Activated effector memory CD4-positive, alpha-beta T cell treated with anti-CD3 and anti-CD28 coated beads, Interleukin-2, amount 50 U/mL, for 16 hours (primary cell): ENCODE results near the gene CUX1.
A peak's percentile ranks its signal among the peaks of the same experiment; 100 is the strongest.

Source experiments
- DNase-seq: peaks from one replicate; pipeline ENCODE4 v3.0.0-alpha.2; 2020

CUX1 gene

GRCh38 chr7:102282465-102283362 lies 465.3 kb downstream of the CUX1 start:
- no peak for DNase-seq

DNA sequence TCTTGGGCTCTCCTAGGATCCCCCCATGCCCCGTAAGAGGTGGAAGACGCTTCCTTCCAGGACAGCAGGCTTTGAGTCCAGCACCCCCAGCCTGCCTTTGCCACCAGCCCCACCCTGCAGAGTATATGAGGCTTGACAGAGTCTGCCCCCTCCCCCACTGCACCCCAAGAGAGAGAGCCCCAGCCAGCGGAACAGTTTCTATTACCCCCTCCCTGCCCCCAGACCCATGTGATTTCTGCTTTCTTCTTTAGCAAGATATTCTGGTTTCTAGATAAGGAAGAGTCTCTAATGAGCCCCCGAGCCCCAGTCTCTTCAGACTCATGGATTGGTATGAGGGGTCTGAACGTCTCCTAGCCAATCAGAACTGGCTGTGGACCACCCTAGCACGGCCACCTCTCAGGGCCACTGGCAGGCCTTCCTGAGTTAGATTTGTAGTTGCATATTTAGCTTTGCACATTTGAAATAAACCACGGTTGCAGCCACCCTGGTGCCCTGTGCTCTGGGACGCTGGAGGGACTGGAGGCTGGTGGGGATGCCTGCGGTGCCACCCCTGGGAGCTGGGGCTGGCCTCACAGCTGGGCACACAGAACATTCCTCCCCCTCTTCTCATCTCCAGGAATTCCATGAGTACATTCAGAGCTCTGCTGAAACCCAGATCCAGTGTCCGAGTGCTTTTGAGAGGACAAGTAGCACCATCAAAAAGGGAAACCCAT lies 466.2 kb downstream of the CUX1 start:
- DNase-seq: no peak

- DNase-seq: no peak
These were observed 467.0 kb downstream of the CUX1 start for GRCh38 chr7:102284399-102284798.

DNA sequence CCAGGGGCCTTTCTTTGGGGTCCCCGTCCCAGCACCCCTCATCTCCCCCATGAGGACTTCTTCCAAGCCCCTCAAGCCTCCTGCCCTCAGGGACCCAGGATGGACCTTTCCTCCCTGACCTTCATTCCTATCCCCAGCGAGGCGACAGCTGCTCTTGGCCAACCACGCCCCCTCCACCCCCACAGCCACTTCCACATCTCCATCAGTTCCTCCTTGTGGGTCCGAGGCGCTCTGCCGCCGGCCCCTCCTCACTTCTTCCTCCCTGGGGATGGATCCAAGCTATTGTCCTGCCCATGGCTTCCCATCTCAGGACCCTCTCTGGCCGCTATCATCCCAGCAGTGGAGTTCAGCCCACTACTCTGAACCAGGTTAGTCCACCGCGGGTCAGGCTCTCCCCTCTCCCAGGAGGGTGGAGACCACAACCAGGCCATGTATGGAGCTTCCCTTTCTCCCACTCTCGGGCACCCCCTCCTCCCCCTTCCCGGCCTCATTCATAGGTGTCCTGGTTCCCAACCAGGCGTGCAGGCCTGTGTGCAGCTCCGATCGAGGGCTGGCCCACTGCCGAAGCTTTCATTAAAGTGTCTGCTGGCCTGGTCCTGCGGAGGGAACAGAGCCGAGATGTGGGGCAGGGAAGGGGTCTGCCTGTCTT lies 467.6 kb downstream of the CUX1 start:
- DNase-seq: no peak

GRCh38 chr7:102285540-102286236 lies 468.3 kb downstream of the CUX1 start:
- DNase-seq: no peak

DNA sequence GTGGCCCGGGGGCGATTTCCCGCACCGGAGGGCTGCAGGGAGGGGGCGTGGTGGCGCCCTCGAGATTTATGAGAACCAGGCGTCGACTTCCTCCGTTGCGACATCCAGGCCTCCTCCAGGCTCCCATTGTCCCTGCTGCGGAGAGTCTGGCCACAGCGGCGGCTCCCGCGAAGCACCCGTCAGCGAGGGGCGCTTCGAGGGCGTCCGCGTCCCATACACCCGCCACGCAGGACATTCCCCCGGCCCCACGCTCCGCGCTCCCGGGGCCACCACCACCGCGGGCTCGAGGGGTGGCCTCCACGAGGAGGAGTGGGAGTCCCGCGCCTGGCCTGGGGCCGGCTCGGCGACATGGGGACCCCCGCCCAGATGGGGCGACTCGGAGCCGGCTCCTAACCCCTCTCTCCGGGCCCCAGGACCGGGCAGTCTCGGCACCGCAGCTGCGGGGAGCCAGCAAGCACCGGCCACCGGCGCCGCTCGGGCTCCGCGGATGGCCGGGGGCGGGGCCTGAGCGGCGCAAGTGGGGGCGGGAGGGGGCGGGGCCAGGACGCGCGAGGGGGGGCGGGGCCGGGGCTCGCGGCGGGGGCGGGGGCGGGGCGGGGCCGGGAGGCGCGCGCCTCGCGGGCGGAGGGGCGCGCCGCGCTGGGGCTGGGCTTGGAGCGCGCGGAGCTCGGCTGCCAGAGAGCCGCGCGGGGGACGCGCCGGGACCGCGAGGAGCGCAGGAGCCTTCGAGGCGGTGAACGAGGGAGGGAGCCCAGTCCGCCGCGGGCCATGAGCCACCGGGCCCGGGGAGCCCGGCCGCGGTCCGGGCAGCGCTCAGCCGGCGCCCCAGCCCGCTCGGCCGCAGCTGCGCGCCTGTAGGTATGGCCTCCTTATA lies 469.0 kb downstream of the CUX1 start, which contains the start of gene SH2B2:
Gene SH2B2, plus strand, starts transcription at position 632 of the 874 bp plus-strand sequence. CDS start 13,683 bp downstream, outside the sequence.
- peak; percentile 78 for DNase-seq

- DNase-seq: peak; percentile 68
These were observed 469.9 kb downstream of the CUX1 start for GRCh38 chr7:102287111-102287980.

GRCh38 chr7:102287981-102288278 lies 470.5 kb downstream of the CUX1 start:
- no peak for DNase-seq

DNA sequence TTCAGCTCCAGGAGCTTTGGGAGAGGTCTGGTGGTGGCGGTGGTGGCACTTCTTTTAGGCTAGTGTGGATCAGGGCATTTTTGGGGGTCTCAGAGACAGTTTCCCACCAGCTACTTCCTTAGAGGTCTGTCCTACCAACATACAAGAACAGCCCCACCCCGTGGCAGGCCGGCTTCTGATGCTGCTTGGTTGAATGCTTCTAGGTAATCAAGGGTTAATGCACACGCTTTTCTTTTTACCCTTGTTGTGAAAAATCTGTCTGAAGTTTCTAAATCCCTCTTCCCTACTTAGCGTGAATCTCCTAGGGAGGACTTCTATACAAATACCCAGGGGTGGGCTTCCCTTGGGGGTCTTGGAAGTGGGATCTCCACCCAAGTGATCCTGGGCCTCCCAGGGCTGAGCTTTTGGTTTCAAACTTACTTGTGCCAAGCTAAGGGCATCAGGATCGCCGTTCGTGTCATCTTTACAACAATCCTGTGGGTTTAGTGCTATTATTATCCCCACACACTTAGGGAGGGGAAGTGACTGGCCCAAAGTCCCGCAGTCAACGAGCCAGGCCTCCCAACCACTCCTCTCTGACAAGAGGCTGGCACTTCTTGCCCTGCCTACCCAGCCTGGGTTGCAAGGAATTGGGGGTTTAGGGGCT lies 471.0 kb downstream of the CUX1 start:
- no peak for DNase-seq

- DNase-seq: no peak
These were observed 471.6 kb downstream of the CUX1 start for GRCh38 chr7:102289057-102289456.

- DNase-seq: peak; percentile 73
These were observed 473.9 kb downstream of the CUX1 start for GRCh38 chr7:102291056-102291915.

- DNase-seq: no peak
These were observed 474.5 kb downstream of the CUX1 start for GRCh38 chr7:102291916-102292267.

DNA sequence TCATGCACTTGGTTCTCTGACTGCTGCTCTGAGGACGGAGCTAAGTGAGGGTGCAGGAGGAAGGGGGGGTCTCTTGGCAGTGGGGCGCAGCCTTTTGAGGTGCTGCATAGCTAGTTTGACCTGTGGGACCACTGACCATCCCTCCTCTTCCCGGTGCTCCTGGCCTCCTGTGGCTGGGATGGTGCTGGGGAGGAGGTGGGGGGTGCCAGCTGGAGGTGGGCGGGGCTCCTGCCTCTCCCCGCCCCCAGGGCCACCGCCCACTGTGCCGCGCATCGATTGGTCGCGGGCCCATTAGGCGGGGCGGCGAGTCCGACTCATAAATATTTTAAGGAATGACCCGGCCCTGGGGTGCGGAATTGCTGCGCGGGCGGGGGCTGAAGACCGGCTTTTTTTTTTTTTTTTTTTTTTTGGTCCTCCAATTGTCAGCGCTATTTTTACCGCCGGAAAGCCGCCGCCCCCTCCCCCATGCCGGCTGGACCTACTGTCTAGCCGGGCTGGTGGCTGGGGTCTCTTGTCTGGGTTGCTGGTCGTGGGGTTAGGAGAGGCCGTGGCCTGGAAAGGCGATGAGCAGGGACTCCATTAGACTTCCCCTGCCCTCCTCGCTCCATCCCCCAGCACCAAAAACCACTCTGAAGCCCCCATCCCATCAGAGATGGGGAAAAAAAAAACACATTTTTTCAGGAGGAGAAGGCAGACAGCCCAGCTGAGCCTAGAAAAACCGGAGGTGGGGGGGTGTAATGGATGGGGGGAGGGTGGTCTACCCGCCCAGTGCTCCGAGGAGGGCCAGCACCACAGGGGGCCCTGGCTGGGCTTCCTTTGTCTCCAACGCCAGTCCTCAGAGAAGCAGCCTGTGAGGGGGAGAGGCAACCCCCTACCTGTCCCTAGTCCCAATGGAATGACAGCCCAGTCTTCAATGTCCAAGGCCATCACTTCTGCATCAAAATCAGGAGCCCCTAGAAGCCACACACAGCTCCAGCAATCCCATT lies 475.7 kb downstream of the CUX1 start:
- DNase-seq: no peak

DNA sequence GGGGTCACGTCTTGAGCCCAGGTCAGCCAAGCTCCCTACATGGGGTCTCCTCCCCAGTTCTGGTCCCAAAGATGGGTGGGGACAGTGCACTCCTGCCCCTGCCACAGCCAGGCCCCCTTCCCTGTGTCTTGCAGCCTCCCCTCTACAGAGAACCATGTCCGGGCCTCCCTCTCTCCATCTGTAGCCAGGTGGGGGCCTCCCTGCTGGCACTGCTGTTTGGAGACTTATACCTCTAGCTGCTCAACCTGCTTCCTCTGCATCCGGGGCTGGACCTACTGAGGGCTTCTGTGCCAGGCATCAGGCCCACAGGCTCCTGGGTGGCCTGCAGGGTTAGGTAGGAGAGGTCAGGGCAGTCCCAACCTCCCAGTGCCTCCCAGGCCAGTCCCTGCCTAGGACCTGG lies 477.2 kb downstream of the CUX1 start:
- DNase-seq: no peak

DNA sequence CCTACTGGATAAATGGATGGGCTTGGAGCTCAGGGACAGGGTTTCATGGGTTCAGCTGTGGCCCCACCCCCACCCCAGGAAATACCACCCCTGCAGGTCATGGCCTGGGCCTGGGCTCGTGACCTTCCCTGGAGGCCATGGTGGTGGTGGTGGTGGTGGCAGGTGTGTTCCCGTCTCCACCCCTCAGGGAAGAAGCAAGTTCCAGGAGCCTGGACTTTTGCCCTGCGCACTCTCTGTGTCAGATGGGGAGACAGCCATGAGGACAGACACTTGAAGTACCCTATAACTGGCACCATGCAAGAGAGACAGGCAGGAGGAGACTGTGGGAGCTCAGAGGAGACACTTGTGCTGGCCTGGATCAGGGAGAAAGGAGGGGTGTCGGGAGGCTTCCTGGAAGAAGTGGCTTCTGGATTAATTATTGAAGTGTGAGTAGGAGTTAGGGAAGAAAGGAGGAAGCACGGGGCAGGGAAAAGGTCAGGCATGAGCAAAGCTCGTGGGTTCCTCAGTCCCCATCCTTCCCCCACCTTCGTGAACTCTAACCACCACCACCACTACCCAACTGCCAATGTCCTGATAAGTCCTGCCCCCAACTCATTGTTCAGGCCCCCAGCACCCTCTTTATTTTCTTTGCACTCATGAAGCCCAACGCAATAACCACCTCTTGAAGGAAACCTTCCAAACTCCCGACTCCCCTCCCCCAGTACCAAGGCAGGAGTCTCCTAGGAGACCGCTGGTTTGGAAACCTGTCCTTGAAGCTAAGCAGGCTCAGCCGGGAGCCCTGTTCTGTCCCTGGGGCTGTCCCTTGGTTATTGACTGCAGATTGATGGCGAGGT lies 478.1 kb downstream of the CUX1 start:
- DNase-seq: no peak

GRCh38 chr7:102296179-102296438 lies 478.7 kb downstream of the CUX1 start:
- no peak for DNase-seq

GRCh38 chr7:102296514-102296913 lies 479.1 kb downstream of the CUX1 start:
- no peak for DNase-seq
